ENCODE measurements around the gene SDR42E1. TPM values are rescaled to one million over a fixed set of nuclear protein-coding genes. Genes with fewer than 3 reads are reported as not detected.

Gene SDR42E1
- total and polyA plus RNA-seq, 7 experiments from 2014 or later, result 2.2 to 12.1 (median 4.6) TPM

DNA sequence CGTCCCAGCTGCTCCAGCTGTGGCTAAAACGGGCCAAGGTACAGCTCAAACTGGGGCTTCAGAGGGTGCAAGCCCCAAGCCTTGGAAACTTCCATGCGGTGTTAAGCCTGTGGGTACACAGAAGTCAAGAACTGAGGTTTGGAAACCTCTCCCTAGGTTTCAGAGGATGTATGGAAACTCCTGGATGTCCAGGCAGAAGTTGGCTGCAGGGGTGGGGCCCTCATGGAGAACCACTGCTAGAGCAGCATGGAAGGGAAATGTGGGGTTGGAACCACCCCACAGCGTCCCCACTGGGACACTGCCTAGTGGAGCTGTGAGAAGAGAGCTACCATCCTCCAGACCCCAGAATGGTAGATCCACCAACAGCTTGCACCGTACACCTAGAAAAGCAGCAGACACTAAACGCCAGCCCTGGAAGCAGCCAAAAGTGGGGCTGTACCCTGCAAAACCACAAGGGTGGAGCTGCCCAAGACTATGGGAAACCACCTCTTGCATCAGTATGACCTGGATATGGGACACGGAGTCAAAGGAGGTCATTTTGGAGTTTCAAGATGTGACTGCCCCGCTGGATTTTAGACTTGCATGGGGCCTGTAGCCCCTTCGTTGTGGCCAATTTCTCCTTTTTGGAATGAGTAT is 2.2 kb downstream of the SDR42E1 start:
- ATAC-seq, result no peak
- peaks cover 0 to 28% (median 9%) of the 10 kb centered on the region in 11 donors for H3K9me3 Mint-ChIP-seq
- H3K4me1 ChIP-seq (ENCODE audit: control insufficient read depth in 2 of 2, insufficient read depth in 2 of 2, low read length in 2 of 2), result no peaks in the 10 kb centered on the region
- H3K4me3 Mint-ChIP-seq, result peak overlapping the region in 4 of 10 donors; percentile 50 to 63 (median 56)
- peak overlapping the region in 1 of 9 donors; percentile 6 for H3K27ac Mint-ChIP-seq
- peaks cover 17 to 31% (median 26%) of the 10 kb centered on the region in 7 donors for H3K4me1 Mint-ChIP-seq
- CTCF ChIA-PET, result no interaction called here
- H3K27me3 Mint-ChIP-seq, result peaks cover 2 to 27% (median 5%) of the 10 kb centered on the region in 5 donors
- H3K27me3 ChIP-seq (ENCODE audit: control insufficient read depth in 2 of 2, insufficient read depth in 2 of 2, low read length in 2 of 2), result no peaks in the 10 kb centered on the region
- POLR2A ChIA-PET, result no interaction called here
- no peak overlapping the region for H3K27ac ChIP-seq (ENCODE audit: low read depth, low read length)
- DNase-seq, result no peak
- no peak overlapping the region for H3K4me3 ChIP-seq (ENCODE audit: low read length)
- peaks cover 12 to 45% (median 39%) of the 10 kb centered on the region in 5 donors for H3K36me3 Mint-ChIP-seq
- intact Hi-C loops (cut with micrococcal nuclease), result no loop called here
- peaks cover 0 to 10% (median 0%) of the 10 kb centered on the region in 3 experiments for H3K36me3 ChIP-seq (ENCODE audit: control insufficient read depth in 2 of 3, insufficient read depth in 3 of 3, low read length in 3 of 3)
- peaks cover 0 to 7% (median 0%) of the 10 kb centered on the region in 3 experiments for H3K9me3 ChIP-seq (ENCODE audit: control insufficient read depth in 2 of 3, low read length in 3 of 3)

DNA sequence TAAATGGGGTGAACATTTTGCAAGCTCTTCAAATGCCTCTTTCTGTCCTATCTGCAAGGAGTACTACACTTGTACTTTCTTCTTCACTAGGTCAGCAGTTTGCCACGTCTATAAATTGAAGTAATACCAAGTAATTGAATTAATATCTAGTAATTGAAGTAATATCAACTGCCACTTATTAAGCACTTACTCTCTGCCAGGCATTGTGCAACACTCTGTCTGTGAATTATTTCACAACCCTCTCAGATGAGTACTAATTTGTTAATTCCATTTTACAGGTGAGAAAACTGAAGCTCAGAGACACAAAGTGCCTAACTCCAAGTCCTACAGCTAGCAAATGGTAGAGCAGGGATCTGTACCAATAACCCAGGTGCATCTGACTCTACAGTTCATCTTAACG is 4.1 kb downstream of the SDR42E1 start:
- Histone ChIP-seq H3K9me3 (ENCODE audit: control insufficient read depth in 2 of 3, low read length in 3 of 3) (peaks cover 0 to 7% (median 0%) of the 10 kb centered on the region in 3 experiments), H3K36me3 (ENCODE audit: control insufficient read depth in 2 of 3, insufficient read depth in 3 of 3, low read length in 3 of 3) (peaks cover 0 to 21% (median 0%) of the 10 kb centered on the region in 3 experiments), H3K4me3 (ENCODE audit: low read length) (no peak overlapping the region), H3K27ac (ENCODE audit: low read depth, low read length) (no peak overlapping the region), H3K27me3 (ENCODE audit: control insufficient read depth in 2 of 2, insufficient read depth in 2 of 2, low read length in 2 of 2) (no peaks in the 10 kb centered on the region), H3K4me1 (ENCODE audit: control insufficient read depth in 2 of 2, insufficient read depth in 2 of 2, low read length in 2 of 2) (no peaks in the 10 kb centered on the region)
- POLR2A ChIA-PET, result no interaction called here
- ATAC-seq (no peak), DNase-seq (no peak)
- intact Hi-C loops (cut with micrococcal nuclease), result no loop called here
- Mint-ChIP-seq H3K9me3 (peaks cover 0 to 28% (median 9%) of the 10 kb centered on the region in 11 donors), H3K4me1 (peaks cover 18 to 36% (median 25%) of the 10 kb centered on the region in 7 donors), H3K27me3 (peaks cover 0 to 13% (median 0%) of the 10 kb centered on the region in 5 donors), H3K27ac (no peak overlapping the region), H3K4me3 (peak overlapping the region in 1 of 10 donors; percentile 12), H3K36me3 (peaks cover 12 to 58% (median 51%) of the 10 kb centered on the region in 5 donors)
- CTCF ChIA-PET, result no interaction called here

GRCh38 chr16:82006036-82006435 is 5.2 kb downstream of the SDR42E1 start:
- intact Hi-C loops (cut with micrococcal nuclease), result no loop called here
- Mint-ChIP-seq H3K27ac (no peak overlapping the region), H3K36me3 (peaks cover 6 to 67% (median 49%) of the 10 kb centered on the region in 5 donors), H3K27me3 (peaks cover 0 to 5% (median 0%) of the 10 kb centered on the region in 5 donors), H3K4me1 (peaks cover 11 to 41% (median 16%) of the 10 kb centered on the region in 7 donors), H3K9me3 (peaks cover 0 to 28% (median 7%) of the 10 kb centered on the region in 11 donors), H3K4me3 (no peak overlapping the region)
- no peak for ATAC-seq
- H3K4me3 ChIP-seq (ENCODE audit: low read length), result no peak overlapping the region
- no peaks in the 10 kb centered on the region for H3K4me1 ChIP-seq (ENCODE audit: control insufficient read depth in 2 of 2, insufficient read depth in 2 of 2, low read length in 2 of 2)
- no peaks in the 10 kb centered on the region for H3K27me3 ChIP-seq (ENCODE audit: control insufficient read depth in 2 of 2, insufficient read depth in 2 of 2, low read length in 2 of 2)
- no peak overlapping the region for H3K27ac ChIP-seq (ENCODE audit: low read depth, low read length)
- ChIA-PET POLR2A (no interaction called here), CTCF (no interaction called here)
- peaks cover 0 to 21% (median 0%) of the 10 kb centered on the region in 3 experiments for H3K36me3 ChIP-seq (ENCODE audit: control insufficient read depth in 2 of 3, insufficient read depth in 3 of 3, low read length in 3 of 3)
- DNase-seq, result no peak
- peaks cover 0 to 7% (median 0%) of the 10 kb centered on the region in 3 experiments for H3K9me3 ChIP-seq (ENCODE audit: control insufficient read depth in 2 of 3, low read length in 3 of 3)

GRCh38 chr16:82005027-82005830 is 6.0 kb downstream of the SDR42E1 start:
- ATAC-seq (no peak), DNase-seq (no peak)
- Mint-ChIP-seq H3K9me3 (peaks cover 0 to 23% (median 7%) of the 10 kb centered on the region in 11 donors), H3K27me3 (no peaks in the 10 kb centered on the region), H3K27ac (no peak overlapping the region), H3K4me1 (peaks cover 3 to 33% (median 10%) of the 10 kb centered on the region in 7 donors), H3K4me3 (no peak overlapping the region), H3K36me3 (peaks cover 6 to 73% (median 51%) of the 10 kb centered on the region in 5 donors)
- ChIA-PET CTCF (no interaction called here), POLR2A (no interaction called here)
- Histone ChIP-seq H3K9me3 (ENCODE audit: control insufficient read depth in 2 of 3, low read length in 3 of 3) (peaks cover 0 to 7% (median 0%) of the 10 kb centered on the region in 3 experiments), H3K27ac (ENCODE audit: low read depth, low read length) (no peak overlapping the region), H3K4me1 (ENCODE audit: control insufficient read depth in 2 of 2, insufficient read depth in 2 of 2, low read length in 2 of 2) (no peaks in the 10 kb centered on the region), H3K4me3 (ENCODE audit: low read length) (no peak overlapping the region), H3K27me3 (ENCODE audit: control insufficient read depth in 2 of 2, insufficient read depth in 2 of 2, low read length in 2 of 2) (no peaks in the 10 kb centered on the region), H3K36me3 (ENCODE audit: control insufficient read depth in 2 of 3, insufficient read depth in 3 of 3, low read length in 3 of 3) (peaks cover 0 to 28% (median 0%) of the 10 kb centered on the region in 3 experiments)
- intact Hi-C loops (cut with micrococcal nuclease), result no loop called here

GRCh38 chr16:82004601-82005000 is 6.7 kb downstream of the SDR42E1 start:
- peaks cover 10 to 79% (median 51%) of the 10 kb centered on the region in 5 donors for H3K36me3 Mint-ChIP-seq
- peaks cover 0 to 31% (median 10%) of the 10 kb centered on the region in 7 donors for H3K4me1 Mint-ChIP-seq

GRCh38 chr16:82002831-82003230 is 8.4 kb downstream of the SDR42E1 start:
- no peaks in the 10 kb centered on the region for H3K27me3 Mint-ChIP-seq
- ATAC-seq (no peak), DNase-seq (no peak)
- peaks cover 10 to 77% (median 46%) of the 10 kb centered on the region in 5 donors for H3K36me3 Mint-ChIP-seq
- H3K27me3 ChIP-seq (ENCODE audit: control insufficient read depth in 2 of 2, insufficient read depth in 2 of 2, low read length in 2 of 2), result no peaks in the 10 kb centered on the region
- no peaks in the 10 kb centered on the region for H3K9me3 ChIP-seq (ENCODE audit: control insufficient read depth in 2 of 3, low read length in 3 of 3)
- H3K36me3 ChIP-seq (ENCODE audit: control insufficient read depth in 2 of 3, insufficient read depth in 3 of 3, low read length in 3 of 3), result peaks cover 4 to 46% (median 8%) of the 10 kb centered on the region in 3 experiments
- H3K9me3 Mint-ChIP-seq, result peaks cover 0 to 2% (median 0%) of the 10 kb centered on the region in 11 donors
- H3K4me1 ChIP-seq (ENCODE audit: control insufficient read depth in 2 of 2, insufficient read depth in 2 of 2, low read length in 2 of 2), result no peaks in the 10 kb centered on the region
- H3K4me3 Mint-ChIP-seq, result no peak overlapping the region
- ChIA-PET CTCF (no interaction called here), POLR2A (no interaction called here)
- H3K27ac ChIP-seq (ENCODE audit: low read depth, low read length), result no peak overlapping the region
- peak overlapping the region in 1 of 9 donors; percentile 34 for H3K27ac Mint-ChIP-seq
- intact Hi-C loops (cut with micrococcal nuclease), result no loop called here
- no peak overlapping the region for H3K4me3 ChIP-seq (ENCODE audit: low read length)
- H3K4me1 Mint-ChIP-seq, result peaks cover 0 to 26% (median 7%) of the 10 kb centered on the region in 7 donors

More at GRCh38 chr16:82004601-82005000, 6.7 kb downstream of the SDR42E1 start:
- intact Hi-C loops (cut with micrococcal nuclease), result no loop called here
- peaks cover 0 to 7% (median 0%) of the 10 kb centered on the region in 3 experiments for H3K9me3 ChIP-seq (ENCODE audit: control insufficient read depth in 2 of 3, low read length in 3 of 3)
- DNase-seq (no peak), ATAC-seq (no peak)
- H3K4me1 ChIP-seq (ENCODE audit: control insufficient read depth in 2 of 2, insufficient read depth in 2 of 2, low read length in 2 of 2), result no peaks in the 10 kb centered on the region
- no peak overlapping the region for H3K4me3 ChIP-seq (ENCODE audit: low read length)
- H3K9me3 Mint-ChIP-seq, result peaks cover 0 to 17% (median 7%) of the 10 kb centered on the region in 11 donors
- H3K4me3 Mint-ChIP-seq, result no peak overlapping the region
- peak overlapping the region in 1 of 9 donors; percentile 58 for H3K27ac Mint-ChIP-seq
- no peaks in the 10 kb centered on the region for H3K27me3 Mint-ChIP-seq
- no peak overlapping the region for H3K27ac ChIP-seq (ENCODE audit: low read depth, low read length)
- ChIA-PET POLR2A (no interaction called here), CTCF (no interaction called here)
- peaks cover 0 to 34% (median 6%) of the 10 kb centered on the region in 3 experiments for H3K36me3 ChIP-seq (ENCODE audit: control insufficient read depth in 2 of 3, insufficient read depth in 3 of 3, low read length in 3 of 3)
- no peaks in the 10 kb centered on the region for H3K27me3 ChIP-seq (ENCODE audit: control insufficient read depth in 2 of 2, insufficient read depth in 2 of 2, low read length in 2 of 2)
